WTC11 (cell line): ENCODE measurements around the gene PROB1.

Experiments
- E2F4 ChIP-seq: sonication (generic); formaldehyde crosslinking; IDR thresholded peaks from 2 replicates; pipeline ENCODE4 v1.8.1; 2022; ENCODE audit warnings: low read depth, mild to moderate bottlenecking, moderate library complexity, missing genetic modification reagents, borderline replicate concordance
- ESRRA ChIP-seq: sonication (generic); formaldehyde crosslinking; IDR thresholded peaks from 2 replicates; pipeline ENCODE4 v1.8.1; 2022; ENCODE audit warnings: mild to moderate bottlenecking, missing genetic modification reagents, borderline replicate concordance
- TEAD1 ChIP-seq: sonication (generic); formaldehyde crosslinking; IDR thresholded peaks from 2 replicates; pipeline ENCODE4 v1.8.0; 2022; ENCODE audit warnings: mild to moderate bottlenecking, missing genetic modification reagents
- TF ChIP-seq, protein P1 (sequence below): fragments of 200-600 bp; IDR thresholded peaks from 2 replicates; pipeline ENCODE4 v1.8.0; 2022; ENCODE audit warnings: antibody characterized with exemption

GRCh38 chr5:139392324-139392677 is 2.6 kb downstream of the PROB1 start:
- TF ChIP-seq ESRRA: no peak
- TF ChIP-seq, protein P1, sequence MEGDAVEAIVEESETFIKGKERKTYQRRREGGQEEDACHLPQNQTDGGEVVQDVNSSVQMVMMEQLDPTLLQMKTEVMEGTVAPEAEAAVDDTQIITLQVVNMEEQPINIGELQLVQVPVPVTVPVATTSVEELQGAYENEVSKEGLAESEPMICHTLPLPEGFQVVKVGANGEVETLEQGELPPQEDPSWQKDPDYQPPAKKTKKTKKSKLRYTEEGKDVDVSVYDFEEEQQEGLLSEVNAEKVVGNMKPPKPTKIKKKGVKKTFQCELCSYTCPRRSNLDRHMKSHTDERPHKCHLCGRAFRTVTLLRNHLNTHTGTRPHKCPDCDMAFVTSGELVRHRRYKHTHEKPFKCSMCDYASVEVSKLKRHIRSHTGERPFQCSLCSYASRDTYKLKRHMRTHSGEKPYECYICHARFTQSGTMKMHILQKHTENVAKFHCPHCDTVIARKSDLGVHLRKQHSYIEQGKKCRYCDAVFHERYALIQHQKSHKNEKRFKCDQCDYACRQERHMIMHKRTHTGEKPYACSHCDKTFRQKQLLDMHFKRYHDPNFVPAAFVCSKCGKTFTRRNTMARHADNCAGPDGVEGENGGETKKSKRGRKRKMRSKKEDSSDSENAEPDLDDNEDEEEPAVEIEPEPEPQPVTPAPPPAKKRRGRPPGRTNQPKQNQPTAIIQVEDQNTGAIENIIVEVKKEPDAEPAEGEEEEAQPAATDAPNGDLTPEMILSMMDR: no peak; the same call in 1 of the 2 replicates
- no peak for TF ChIP-seq TEAD1 (CRISPR knock-in tag)
- no peak for TF ChIP-seq E2F4 (CRISPR knock-in tag)
